Islet precursor cell (in vitro differentiated cells): Measurements from ENCODE around the gene SLC12A3.
"Not testable (repeated sequence)": the region's sequence is repeated elsewhere in the genome, so short reads cannot be mapped to it uniquely, and the experiment has no call there.

ENCODE experiments used
- DNase-seq: peaks from one replicate; pipeline ENCODE4 v3.0.0-alpha.2; 2018

SLC12A3 gene

GRCh38 chr16:56869513-56870275 lies 4.7 kb downstream of the SLC12A3 start:
- DNase-seq: no peak

GRCh38 chr16:56870276-56870888 lies 5.4 kb downstream of the SLC12A3 start:
- no peak for DNase-seq

GRCh38 chr16:56871172-56871593 lies 6.2 kb downstream of the SLC12A3 start:
- peak; percentile 84 for DNase-seq

GRCh38 chr16:56872863-56873391 lies 7.9 kb downstream of the SLC12A3 start:
- DNase-seq: no peak

- peak; percentile 94 for DNase-seq
These were observed 9.8 kb downstream of the SLC12A3 start for GRCh38 chr16:56874800-56875199.

- DNase-seq: no peak
These were observed 11.0 kb downstream of the SLC12A3 start for GRCh38 chr16:56876048-56876447.

- no peak for DNase-seq
These were observed 12.6 kb downstream of the SLC12A3 start for GRCh38 chr16:56877486-56878182.

GRCh38 chr16:56878282-56878854 lies 13.4 kb downstream of the SLC12A3 start:
- DNase-seq: no peak

GRCh38 chr16:56879276-56879675 lies 14.3 kb downstream of the SLC12A3 start:
- DNase-seq: no peak

- no peak for DNase-seq
These were observed 15.2 kb downstream of the SLC12A3 start for GRCh38 chr16:56880176-56880575.

GRCh38 chr16:56880685-56881084 lies 15.7 kb downstream of the SLC12A3 start:
- DNase-seq: no peak

- DNase-seq: no peak
These were observed 17.2 kb downstream of the SLC12A3 start for GRCh38 chr16:56882077-56882800.

- no peak for DNase-seq
These were observed 18.6 kb downstream of the SLC12A3 start for GRCh38 chr16:56883586-56883985.

GRCh38 chr16:56884026-56884582 lies 19.1 kb downstream of the SLC12A3 start:
- no peak for DNase-seq

GRCh38 chr16:56884929-56885328 lies 19.9 kb downstream of the SLC12A3 start:
- not testable (repeated sequence) for DNase-seq

- no peak for DNase-seq
These were observed 20.6 kb downstream of the SLC12A3 start for GRCh38 chr16:56885446-56886162.

GRCh38 chr16:56886296-56886695 lies 21.3 kb downstream of the SLC12A3 start:
- no peak for DNase-seq

GRCh38 chr16:56886826-56887225 lies 21.8 kb downstream of the SLC12A3 start:
- DNase-seq: no peak

GRCh38 chr16:56888806-56889205 lies 23.8 kb downstream of the SLC12A3 start:
- DNase-seq: no peak

GRCh38 chr16:56889206-56889605 lies 24.2 kb downstream of the SLC12A3 start:
- peak; percentile 74 for DNase-seq

GRCh38 chr16:56891685-56892084 lies 26.7 kb downstream of the SLC12A3 start:
- no peak for DNase-seq

- DNase-seq: no peak
These were observed 27.7 kb downstream of the SLC12A3 start for GRCh38 chr16:56892705-56893104.
